OCI-LY7 (cell line): ENCODE data around the gene TSPOAP1. TPM values are rescaled to one million over a fixed set of nuclear protein-coding genes. Genes with fewer than 3 reads are reported as not detected.

Experiments used
- BruUV-seq: library from RNA; stranded (reverse); fragments of 400-500 nt; replicated peaks from 2 replicates; lab custom pipeline; 2021; lab: Mats Ljungman, UMichigan
- CTCF ChIA-PET: fragments of 300-600 bp; sonication (Branson Sonifier 250); formaldehyde crosslinking; loops from one replicate; lab custom pipeline; 2022; ENCODE audit warnings: antibody characterized with exemption; ENCODE audit not compliant: unreplicated experiment; lab: Charles Lee
- POLR2A ChIA-PET: fragments of 300-600 bp; sonication (Branson Sonifier 250); formaldehyde crosslinking; loops from one replicate; lab custom pipeline; 2022; ENCODE audit warnings: antibody characterized with exemption; lab: Charles Lee
- DNase-seq: peaks from one replicate; pipeline ENCODE4 v3.0.0-alpha.2; 2015; ENCODE audit warnings: low spot score
- H2AFZ ChIP-seq: fragments of 200-600 bp; sonication (generic), shearing (Covaris generic); 2 replicates; pipeline ENCODE4 v1.6.1; 2014; ENCODE audit warnings: mild to moderate bottlenecking, antibody characterized with exemption, low read length, moderate library complexity
- H3K27ac ChIP-seq: fragments of 200-600 bp; sonication (generic); 2 replicates; pipeline ENCODE4 v1.5.1; 2014; ENCODE audit warnings: mixed run types, low read depth, mild to moderate bottlenecking, moderate library complexity, low read length, inconsistent platforms; ENCODE audit not compliant: poor library complexity, severe bottlenecking
- H3K36me3 ChIP-seq: fragments of 200-600 bp; sonication (generic); 2 replicates; pipeline ENCODE4 v1.6.1; 2014; ENCODE audit warnings: mild to moderate bottlenecking, antibody characterized with exemption, low read length, moderate library complexity, mixed read lengths; ENCODE audit not compliant: insufficient read depth
- H3K4me1 ChIP-seq: fragments of 200-600 bp; sonication (generic); 2 replicates; pipeline ENCODE4 v1.5.1; 2014; ENCODE audit warnings: mild to moderate bottlenecking, low read length; ENCODE audit not compliant: insufficient read depth, poor library complexity, severe bottlenecking
- H3K4me2 ChIP-seq: fragments of 200-600 bp; sonication (generic); 2 replicates; pipeline ENCODE4 v1.6.1; 2014; ENCODE audit warnings: mild to moderate bottlenecking, low read length
- H3K4me3 ChIP-seq: fragments of 200-600 bp; sonication (generic); 2 replicates; pipeline ENCODE4 v1.5.1; 2014; ENCODE audit warnings: mild to moderate bottlenecking, low read depth, low read length; ENCODE audit not compliant: poor library complexity, severe bottlenecking
- H3K79me2 ChIP-seq: fragments of 200-600 bp; sonication (generic); 2 replicates; pipeline ENCODE4 v1.6.1; 2016; ENCODE audit warnings: low read depth, mild to moderate bottlenecking, low read length, moderate library complexity, mixed read lengths; ENCODE audit not compliant: insufficient read depth
- H3K9me2 ChIP-seq: fragments of 200-600 bp; sonication (generic); 2 replicates; pipeline ENCODE4 v1.6.1; 2016; ENCODE audit warnings: mild to moderate bottlenecking, low read length, mixed read lengths; ENCODE audit not compliant: insufficient read depth
- H3K9me3 ChIP-seq: fragments of 200-600 bp; sonication (generic); 2 replicates; pipeline ENCODE4 v1.6.1; 2014; ENCODE audit warnings: mild to moderate bottlenecking, mixed run types, low read length, mixed read lengths
- H4K20me1 ChIP-seq: fragments of 200-600 bp; sonication (generic); 2 replicates; pipeline ENCODE4 v1.6.1; 2014; ENCODE audit warnings: mild to moderate bottlenecking, antibody characterized with exemption, low read length, moderate library complexity, mixed read lengths; ENCODE audit not compliant: insufficient read depth
- EZH2phosphoT487 ChIP-seq: fragments of 200-600 bp; sonication (generic); IDR thresholded peaks from 2 replicates; pipeline ENCODE4 v1.6.1; 2018; ENCODE audit warnings: low read depth, borderline replicate concordance, mild to moderate bottlenecking, mixed run types, antibody characterized with exemption, low read length, moderate library complexity, mixed read lengths
- intact Hi-C: fragments of 100-400 bp; cut with micrococcal nuclease; formaldehyde crosslinking; loops from one replicate; pipeline ENCODE4 v1.10.0; 2022; ENCODE audit not compliant: unreplicated experiment
- total RNA-seq, 2 experiments: library from RNA; depleted of rRNA in 1 of 2; stranded (reverse); fragments of >200 nt in 1 of 2; shearing (Covaris generic) in 1 of 2; gene quantifications; 2 replicates each; pipeline ENCODE4 v1.2.3, GENCODE V29; 2014 to 2022
- TF ChIP-seq, protein P1 (sequence below): fragments of 200-600 bp; sonication (generic); conservative IDR thresholded peaks from 2 replicates; pipeline ENCODE4 v1.5.1; 2014; ENCODE audit warnings: mild to moderate bottlenecking, antibody characterized with exemption, low read length, moderate library complexity, mixed read lengths

Gene TSPOAP1
- total RNA-seq, 2 experiments from 2014 or later, result 24.0 to 50.6 TPM

DNA sequence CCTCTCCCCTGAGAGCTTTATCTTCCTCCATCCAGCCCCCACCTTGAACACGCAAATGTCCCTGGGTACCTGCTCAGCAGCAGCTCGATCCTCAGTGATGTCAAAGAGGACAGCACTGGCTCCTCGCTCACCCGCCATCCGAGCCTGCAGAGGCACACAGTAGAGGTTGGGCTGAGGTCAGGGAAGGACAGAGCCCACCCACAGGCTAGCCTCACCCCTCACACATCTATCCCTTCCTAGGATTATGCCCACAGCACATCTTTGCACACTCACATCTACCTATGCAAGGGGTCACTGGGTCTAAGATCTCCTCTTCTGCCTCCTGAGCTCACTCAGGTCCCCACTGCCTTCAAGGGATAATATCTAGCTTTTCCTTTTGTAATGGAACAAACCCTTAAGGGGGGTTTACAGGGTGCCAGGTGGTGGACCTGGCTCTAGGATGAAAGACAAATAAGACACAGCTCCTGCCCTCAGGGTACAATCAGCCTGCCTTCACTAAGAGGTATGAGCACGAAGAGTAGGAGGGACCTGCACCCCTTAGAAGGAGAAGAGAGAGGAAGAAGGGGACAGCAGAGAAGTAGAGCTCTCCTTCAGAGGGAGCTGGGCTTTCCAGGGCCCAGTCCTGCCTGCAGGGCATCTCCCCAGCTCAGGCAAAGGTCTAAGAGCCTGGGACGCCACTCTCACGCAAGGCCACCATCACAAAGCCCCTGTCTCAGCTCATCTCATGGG, 35.0 kb upstream of the TSPOAP1 start:
- BruUV-seq, result no TSS peak
- POLR2A ChIA-PET, result interaction anchor here (0.9 to 2.4 kb wide), 8 partner anchors 9 to 30 kb away, joined by 3 to 15 read pairs (median 3); partner anchors contain the start of gene SUPT4H1
- intact Hi-C loops, result no loop called here

DNA sequence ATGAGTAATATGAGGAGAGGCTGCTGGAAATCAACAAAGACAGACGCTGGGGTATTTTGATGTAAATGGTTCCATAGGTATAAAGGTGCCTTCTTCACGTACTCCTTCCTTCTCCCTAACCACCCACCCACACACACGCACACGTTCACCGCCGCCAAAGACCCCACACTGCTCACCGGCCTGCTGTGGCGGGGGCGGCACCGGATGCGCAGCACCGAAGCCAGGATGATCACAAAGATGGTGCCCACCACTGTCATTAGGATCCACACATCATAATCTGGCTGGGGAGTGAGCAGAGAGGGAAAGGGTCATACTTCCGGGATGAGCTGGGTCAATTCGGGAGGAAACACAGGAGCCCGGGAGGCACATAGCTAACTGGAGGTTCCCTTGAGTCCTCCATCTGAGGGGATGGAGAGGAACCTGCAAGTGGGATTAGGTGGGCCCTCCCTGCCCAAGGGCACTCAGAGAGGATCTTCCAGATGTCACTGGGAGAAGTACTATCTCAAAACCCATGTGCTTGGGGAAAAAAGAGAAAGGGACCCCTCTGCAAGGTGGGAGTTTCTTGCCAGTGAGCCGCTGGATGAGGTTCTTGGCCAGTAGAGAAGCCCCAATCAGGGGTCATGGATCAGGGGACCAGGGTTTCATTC, 33.9 kb upstream of the TSPOAP1 start:
- intact Hi-C loops, result no loop called here
- Histone ChIP-seq H3K27ac (no peak overlapping the region), H3K36me3 (no peaks in the 10 kb centered on the region), H2AFZ (no peak overlapping the region), H3K9me3 (no peaks in the 10 kb centered on the region), H3K4me3 (no peak overlapping the region), H3K4me1 (peaks cover 24% of the 10 kb centered on the region), H3K79me2 (no peaks in the 10 kb centered on the region), H3K9me2 (no peaks in the 10 kb centered on the region), H4K20me1 (no peaks in the 10 kb centered on the region), H3K4me2 (no peak overlapping the region)
- ChIA-PET POLR2A (interaction anchor here (0.6 to 2.4 kb wide), 5 partner anchors 8 to 283 kb away, joined by 3 to 15 read pairs (median 4); partner anchors contain the start of gene SUPT4H1), CTCF (interaction anchor here (0.9 kb wide), 1 partner anchor 8 kb away, joined by 3 read pairs; no protein-coding TSS in a partner anchor)
- TF ChIP-seq EZH2phosphoT487, result no peak
- TF ChIP-seq, protein P1, sequence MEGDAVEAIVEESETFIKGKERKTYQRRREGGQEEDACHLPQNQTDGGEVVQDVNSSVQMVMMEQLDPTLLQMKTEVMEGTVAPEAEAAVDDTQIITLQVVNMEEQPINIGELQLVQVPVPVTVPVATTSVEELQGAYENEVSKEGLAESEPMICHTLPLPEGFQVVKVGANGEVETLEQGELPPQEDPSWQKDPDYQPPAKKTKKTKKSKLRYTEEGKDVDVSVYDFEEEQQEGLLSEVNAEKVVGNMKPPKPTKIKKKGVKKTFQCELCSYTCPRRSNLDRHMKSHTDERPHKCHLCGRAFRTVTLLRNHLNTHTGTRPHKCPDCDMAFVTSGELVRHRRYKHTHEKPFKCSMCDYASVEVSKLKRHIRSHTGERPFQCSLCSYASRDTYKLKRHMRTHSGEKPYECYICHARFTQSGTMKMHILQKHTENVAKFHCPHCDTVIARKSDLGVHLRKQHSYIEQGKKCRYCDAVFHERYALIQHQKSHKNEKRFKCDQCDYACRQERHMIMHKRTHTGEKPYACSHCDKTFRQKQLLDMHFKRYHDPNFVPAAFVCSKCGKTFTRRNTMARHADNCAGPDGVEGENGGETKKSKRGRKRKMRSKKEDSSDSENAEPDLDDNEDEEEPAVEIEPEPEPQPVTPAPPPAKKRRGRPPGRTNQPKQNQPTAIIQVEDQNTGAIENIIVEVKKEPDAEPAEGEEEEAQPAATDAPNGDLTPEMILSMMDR, result no peak
- no peak for DNase-seq
- no TSS peak for BruUV-seq

More for the DNA sequence above, 35.0 kb upstream of the TSPOAP1 start:
- TF ChIP-seq, protein P1, result no peak
- TF ChIP-seq EZH2phosphoT487, result no peak
- no peak overlapping the region for H3K4me3 ChIP-seq
- H3K4me1 ChIP-seq, result peaks cover 34% of the 10 kb centered on the region
- no peaks in the 10 kb centered on the region for H3K9me3 ChIP-seq
- no peaks in the 10 kb centered on the region for H3K79me2 ChIP-seq
- CTCF ChIA-PET, result interaction anchor here (0.6 to 1.3 kb wide), 3 partner anchors 8 to 19 kb away, joined by 3 to 5 read pairs (median 3); no protein-coding TSS in a partner anchor
- no peak overlapping the region for H3K27ac ChIP-seq
- H3K9me2 ChIP-seq, result no peaks in the 10 kb centered on the region
- no peaks in the 10 kb centered on the region for H4K20me1 ChIP-seq
- H3K4me2 ChIP-seq, result no peak overlapping the region
- H2AFZ ChIP-seq, result no peak overlapping the region
- H3K36me3 ChIP-seq, result no peaks in the 10 kb centered on the region
- no peak for DNase-seq
